ENCODE data around the gene GSTK1. TPM values are rescaled to one million over a fixed set of nuclear protein-coding genes. Genes with fewer than 3 reads are reported as not detected.

The GSTK1 gene
- total and polyA plus RNA-seq, 9 donors, result 55.0 to 138 (median 81.5) TPM

- intact Hi-C loops (cut with DNase I), result loop anchor here in 1 of 4 donors (5.0 kb wide), 1 partner anchor 182 kb away; no protein-coding TSS in a partner anchor
- Histone ChIP-seq H3K27ac (no peak overlapping the region), H3K36me3 (no peaks in the 10 kb centered on the region), H3K27me3 (no peaks in the 10 kb centered on the region), H3K9me3 (no peaks in the 10 kb centered on the region), H3K4me3 (no peak overlapping the region), H3K4me1 (ENCODE audit: insufficient read depth) (no peaks in the 10 kb centered on the region)
- 28 to 38% (median 29%) methylated on average over 1 of the region's 1 CpG for WGBS, 3 donors
- no peak for DNase-seq
- TF ChIP-seq EP300 (IDR thresholded peaks at IDR 0.05), result no peak
- no peak for TF ChIP-seq POLR2A (IDR thresholded peaks at IDR 0.05)
- no peak for TF ChIP-seq CTCF (IDR thresholded peaks at IDR 0.05)
Measured at GRCh38 chr7:143235561-143235960, 27.7 kb upstream of the GSTK1 start.

- intact Hi-C loops (cut with DNase I), result loop anchor here in 1 of 4 donors (5.0 kb wide), 1 partner anchor 181 kb away; no protein-coding TSS in a partner anchor
- peaks cover 1% of the 10 kb centered on the region for H3K4me1 ChIP-seq (ENCODE audit: insufficient read depth)
Measured at GRCh38 chr7:143236408-143236990, 26.7 kb upstream of the GSTK1 start.

GRCh38 chr7:143237366-143237765, 25.9 kb upstream of the GSTK1 start:
- intact Hi-C loops (cut with DNase I), result loop anchor here in 1 of 4 donors (5.0 kb wide), 1 partner anchor 180 kb away; no protein-coding TSS in a partner anchor
- H3K4me3 ChIP-seq, result no peak overlapping the region
- H3K4me1 ChIP-seq (ENCODE audit: insufficient read depth), result peaks cover 1% of the 10 kb centered on the region
- H3K27me3 ChIP-seq, result no peaks in the 10 kb centered on the region
- no peak for TF ChIP-seq CTCF (IDR thresholded peaks at IDR 0.05)
- no peak for TF ChIP-seq POLR2A (IDR thresholded peaks at IDR 0.05)
- no peak for TF ChIP-seq EP300 (IDR thresholded peaks at IDR 0.05)
- no peaks in the 10 kb centered on the region for H3K9me3 ChIP-seq
- no peak for DNase-seq
- no peaks in the 10 kb centered on the region for H3K36me3 ChIP-seq
- H3K27ac ChIP-seq, result no peak overlapping the region

More at GRCh38 chr7:143236408-143236990, 26.7 kb upstream of the GSTK1 start:
- Histone ChIP-seq H3K9me3 (no peaks in the 10 kb centered on the region), H3K4me3 (no peak overlapping the region), H3K27me3 (no peaks in the 10 kb centered on the region), H3K36me3 (no peaks in the 10 kb centered on the region), H3K27ac (no peak overlapping the region)
- no peak for TF ChIP-seq EP300 (IDR thresholded peaks at IDR 0.05)
- TF ChIP-seq POLR2A (IDR thresholded peaks at IDR 0.05), result no peak
- TF ChIP-seq CTCF (IDR thresholded peaks at IDR 0.05), result no peak
- no peak for DNase-seq
- 82 to 86% (median 85%) methylated on average over 3 of the region's 3 CpGs for WGBS, 3 donors

GRCh38 chr7:143238289-143238980, 24.8 kb upstream of the GSTK1 start:
- no peak overlapping the region for H3K27ac ChIP-seq
- WGBS, 3 donors, result 87 to 96% (median 89%) methylated on average over 1 of the region's 1 CpG
- no peak for TF ChIP-seq CTCF (IDR thresholded peaks at IDR 0.05)
- no peak for TF ChIP-seq POLR2A (IDR thresholded peaks at IDR 0.05)
- no peak for TF ChIP-seq EP300 (IDR thresholded peaks at IDR 0.05)
- no peaks in the 10 kb centered on the region for H3K27me3 ChIP-seq
- H3K4me3 ChIP-seq, result no peak overlapping the region
- H3K4me1 ChIP-seq (ENCODE audit: insufficient read depth), result peaks cover 1% of the 10 kb centered on the region
- intact Hi-C loops (cut with DNase I), result loop anchor here in 1 of 4 donors (5.0 kb wide), 1 partner anchor 179 kb away; no protein-coding TSS in a partner anchor
- H3K9me3 ChIP-seq, result no peaks in the 10 kb centered on the region
- H3K36me3 ChIP-seq, result no peaks in the 10 kb centered on the region
- DNase-seq, result no peak
